Mesendoderm (in vitro differentiated cells): ENCODE data around the gene TAPBP.

Experiments
- DNase-seq: peaks from one replicate; pipeline ENCODE4 v3.0.0; 2013
- H2AK5ac ChIP-seq: 2 replicates; pipeline ENCODE4 v1.6.1; 2013; ENCODE audit warnings: low read length, inconsistent platforms
- H2BK120ac ChIP-seq: 2 replicates; pipeline ENCODE4 v1.6.1; 2013; ENCODE audit warnings: low read depth, mild to moderate bottlenecking, low read length, moderate library complexity, mixed read lengths
- H2BK15ac ChIP-seq: replicated peaks from 2 replicates; pipeline ENCODE4 v1.6.1; 2013; ENCODE audit warnings: low read depth, mild to moderate bottlenecking, moderate library complexity
- H2BK5ac ChIP-seq: 2 replicates; pipeline ENCODE4 v1.6.1; 2013; ENCODE audit warnings: low read length, inconsistent platforms
- H3K18ac ChIP-seq: 2 replicates; pipeline ENCODE4 v1.6.1; 2013; ENCODE audit warnings: mild to moderate bottlenecking, low read length, mixed read lengths
- H3K23ac ChIP-seq: one replicate; pipeline ENCODE4 v1.6.1; 2013; ENCODE audit warnings: low read length
- H3K27ac ChIP-seq: 2 replicates; pipeline ENCODE4 v1.5.1; 2013; ENCODE audit warnings: low read depth, mild to moderate bottlenecking, inconsistent platforms, low read length, moderate library complexity
- H3K27me3 ChIP-seq: 2 replicates; pipeline ENCODE4 v1.6.1; 2013; ENCODE audit warnings: low read length, control low read depth, mild to moderate bottlenecking, inconsistent platforms; ENCODE audit not compliant: insufficient read depth, poor library complexity
- H3K36me3 ChIP-seq: 2 replicates; pipeline ENCODE4 v1.6.1; 2013; ENCODE audit warnings: low read length, inconsistent platforms; ENCODE audit not compliant: control insufficient read depth, insufficient read depth
- H3K4ac ChIP-seq: one replicate; pipeline ENCODE4 v1.6.1; 2013; ENCODE audit warnings: low read depth, mild to moderate bottlenecking, low read length, moderate library complexity
- H3K4me1 ChIP-seq: 2 replicates; pipeline ENCODE4 v1.6.1; 2013; ENCODE audit warnings: low read depth, low read length, inconsistent platforms; ENCODE audit not compliant: control insufficient read depth
- H3K4me2 ChIP-seq: 2 replicates; pipeline ENCODE4 v1.6.1; 2013; ENCODE audit warnings: low read length
- H3K4me3 ChIP-seq: 2 replicates; pipeline ENCODE4 v1.5.1; 2013; ENCODE audit warnings: mild to moderate bottlenecking, low read length
- H3K56ac ChIP-seq: one replicate; pipeline ENCODE4 v1.6.1; 2013; ENCODE audit warnings: low read length
- H3K79me1 ChIP-seq: 2 replicates; pipeline ENCODE4 v1.6.1; 2013; ENCODE audit warnings: low read length, inconsistent platforms
- H3K79me2 ChIP-seq: 2 replicates; pipeline ENCODE4 v1.6.1; 2013; ENCODE audit warnings: mild to moderate bottlenecking, low read length; ENCODE audit not compliant: control insufficient read depth, insufficient read depth
- H3K9ac ChIP-seq: 2 replicates; pipeline ENCODE4 v1.6.1; 2013; ENCODE audit warnings: low read length, inconsistent platforms
- H4K5ac ChIP-seq: one replicate; pipeline ENCODE4 v1.6.1; 2013; ENCODE audit warnings: low read length
- H4K8ac ChIP-seq: one replicate; pipeline ENCODE4 v1.6.1; 2013; ENCODE audit warnings: low read depth, mild to moderate bottlenecking, control low read depth, low read length, moderate library complexity
- WGBS: extraction: QIAGEN DNeasy Blood & Tissue Kit; methylation state at CpG from one replicate; pipeline ENCODE4 v1.1.7; 2013; ENCODE audit warnings: low lambda C conversion rate, missing lambda C conversion rate; ENCODE audit not compliant: insufficient coverage; ENCODE audit errors: extremely low coverage; 5-methylcytosine and 5-hydroxymethylcytosine counted together

TAPBP gene

DNA sequence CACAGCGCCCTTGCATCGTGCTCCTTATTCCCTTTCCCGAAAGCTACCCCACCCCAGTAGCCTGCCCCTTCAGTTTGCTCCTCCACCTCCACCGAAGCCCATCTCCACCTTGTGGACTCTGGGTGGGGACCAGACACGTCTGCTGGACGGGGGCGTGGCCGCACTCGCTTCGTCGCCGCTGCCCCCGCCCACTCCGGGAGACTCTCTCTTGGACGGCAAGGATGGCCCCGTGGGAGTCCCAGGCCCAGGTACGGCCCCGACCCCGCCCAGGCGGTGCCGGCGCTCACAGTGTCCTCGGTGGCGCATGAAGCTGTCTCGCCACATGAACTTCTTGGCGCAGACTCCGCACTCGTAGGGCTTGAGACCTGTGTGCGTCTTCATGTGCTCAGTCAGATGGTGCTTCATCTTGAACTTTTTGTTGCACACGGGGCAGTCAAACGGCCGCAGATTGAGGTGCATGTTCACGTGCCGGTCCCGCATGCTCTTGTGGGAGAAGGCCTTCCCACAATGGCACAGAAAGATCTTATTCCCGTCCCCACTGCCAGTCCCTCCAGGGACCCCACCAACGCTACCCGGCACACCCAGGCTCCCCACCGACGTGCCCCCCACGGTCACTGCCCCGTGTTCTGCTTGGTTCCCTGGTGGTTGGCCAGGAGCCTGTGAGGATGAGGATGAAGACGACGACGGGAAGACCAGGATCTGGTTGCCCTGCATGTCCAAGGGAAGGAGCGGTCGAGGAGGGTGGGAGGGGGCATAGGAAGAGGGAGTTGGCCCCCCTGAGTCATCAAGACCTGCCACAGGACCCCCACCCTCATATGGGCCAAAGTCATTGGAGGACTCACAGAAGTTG lies 1.3 kb upstream of the TAPBP start:
- no CpG with 5 or more reads among the region's 47 CpGs for WGBS
- H4K8ac ChIP-seq: no peak overlapping the region
- no peak overlapping the region for H2AK5ac ChIP-seq
- no peak overlapping the region for H4K5ac ChIP-seq
- H3K79me1 ChIP-seq: peaks cover 6% of the 10 kb centered on the region
- DNase-seq: peak; percentile 57
- peak overlapping the region; percentile 35 for H3K4me2 ChIP-seq
- peaks cover 2% of the 10 kb centered on the region for H3K4me1 ChIP-seq
- H3K27ac ChIP-seq: no peak overlapping the region
- no peak overlapping the region for H2BK15ac ChIP-seq
- H3K56ac ChIP-seq: peak overlapping the region; percentile 79
- peak overlapping the region; percentile 15 for H3K23ac ChIP-seq
- no peak overlapping the region for H3K4me3 ChIP-seq
- H3K36me3 ChIP-seq: peaks cover 5% of the 10 kb centered on the region
- H3K79me2 ChIP-seq: peaks cover 6% of the 10 kb centered on the region
- H3K9ac ChIP-seq: peak overlapping the region; percentile 51
- no peak overlapping the region for H3K4ac ChIP-seq
- H3K18ac ChIP-seq: no peak overlapping the region
- H2BK5ac ChIP-seq: no peak overlapping the region
- H2BK120ac ChIP-seq: no peak overlapping the region
- H3K27me3 ChIP-seq: no peaks in the 10 kb centered on the region

DNA sequence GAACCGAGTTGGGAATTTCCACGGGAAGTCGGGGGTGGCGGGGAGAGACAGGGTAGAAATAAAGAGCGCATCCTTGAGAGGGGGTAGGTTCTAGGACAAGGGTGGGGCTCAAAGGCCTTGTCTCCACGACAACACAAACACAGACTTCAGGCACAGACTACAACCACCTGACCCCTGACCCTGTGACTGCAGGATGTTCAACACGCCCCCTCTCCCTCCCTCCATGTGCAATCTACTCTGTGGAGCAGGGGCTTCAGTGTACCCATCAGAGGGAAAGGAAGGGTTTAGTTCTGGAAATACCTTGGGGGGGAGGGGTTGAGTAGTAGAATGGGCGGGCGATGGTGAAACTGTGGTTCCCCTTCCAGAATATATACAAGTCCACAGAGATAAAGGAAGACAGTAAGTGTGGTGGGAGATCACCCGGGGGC lies 651 bp upstream of the TAPBP start:
- Histone ChIP-seq H3K36me3 (peaks cover 2% of the 10 kb centered on the region), H3K27me3 (no peaks in the 10 kb centered on the region), H3K4me3 (no peak overlapping the region), H3K56ac (peak overlapping the region; percentile 3), H3K79me1 (peaks cover 4% of the 10 kb centered on the region), H3K9ac (peak overlapping the region; percentile 24), H3K4me2 (peak overlapping the region; percentile 35), H2BK5ac (no peak overlapping the region), H3K23ac (no peak overlapping the region), H3K27ac (no peak overlapping the region), H2AK5ac (no peak overlapping the region), H2BK15ac (no peak overlapping the region), H3K18ac (no peak overlapping the region), H4K8ac (no peak overlapping the region), H3K79me2 (peaks cover under 1% of the 10 kb centered on the region), H3K4ac (no peak overlapping the region), H2BK120ac (no peak overlapping the region), H4K5ac (no peak overlapping the region), H3K4me1 (peaks cover 2% of the 10 kb centered on the region)
- peak; percentile 93 for DNase-seq
- WGBS: no CpG with 5 or more reads among the region's 10 CpGs

DNA sequence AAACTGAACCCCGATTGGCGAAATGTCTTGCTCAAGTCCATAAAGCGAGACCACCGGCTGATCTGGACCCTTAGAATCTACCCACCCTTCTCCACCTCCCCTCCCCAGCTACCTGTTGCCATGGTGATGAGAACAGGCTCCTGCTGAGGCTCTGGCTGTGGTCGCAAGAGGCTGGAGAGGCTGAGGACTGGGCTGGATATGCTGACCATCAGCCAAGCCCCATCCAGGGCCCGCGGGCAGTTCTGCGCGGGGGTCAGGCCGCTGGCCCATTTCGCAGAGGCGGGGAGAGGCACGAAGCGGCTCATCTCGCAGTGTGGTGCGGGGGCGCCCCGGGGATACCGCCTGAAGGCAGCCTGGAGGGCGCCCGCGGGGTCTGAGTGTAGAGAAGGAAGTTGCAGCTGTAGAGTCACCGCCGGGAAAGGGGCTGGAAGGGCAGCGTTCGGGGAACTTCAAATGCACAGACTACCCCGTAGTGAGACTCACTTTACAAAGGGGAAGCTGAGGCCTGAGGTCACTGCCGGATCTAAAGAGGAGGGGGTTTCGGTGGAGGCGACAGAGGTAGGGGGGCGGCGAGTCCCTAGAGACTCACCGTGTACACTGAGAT lies 671 bp downstream of the TAPBP start:
- no peak overlapping the region for H2BK15ac ChIP-seq
- H3K27ac ChIP-seq: no peak overlapping the region
- H3K9ac ChIP-seq: peak overlapping the region; percentile 62
- peak overlapping the region; percentile 1 for H3K18ac ChIP-seq
- H2BK5ac ChIP-seq: no peak overlapping the region
- no peaks in the 10 kb centered on the region for H3K79me2 ChIP-seq
- H3K4ac ChIP-seq: no peak overlapping the region
- H3K4me3 ChIP-seq: peak overlapping the region; percentile 35
- H3K23ac ChIP-seq: peak overlapping the region; percentile 7
- DNase-seq: peak; percentile 75
- no peaks in the 10 kb centered on the region for H3K27me3 ChIP-seq
- H3K4me2 ChIP-seq: peak overlapping the region; percentile 63
- H3K36me3 ChIP-seq: no peaks in the 10 kb centered on the region
- H2BK120ac ChIP-seq: no peak overlapping the region
- H4K5ac ChIP-seq: no peak overlapping the region
- WGBS: no CpG with 5 or more reads among the region's 33 CpGs
- H3K79me1 ChIP-seq: no peaks in the 10 kb centered on the region
- peaks cover 2% of the 10 kb centered on the region for H3K4me1 ChIP-seq
- H4K8ac ChIP-seq: no peak overlapping the region
- peak overlapping the region; percentile 91 for H3K56ac ChIP-seq
- no peak overlapping the region for H2AK5ac ChIP-seq

DNA sequence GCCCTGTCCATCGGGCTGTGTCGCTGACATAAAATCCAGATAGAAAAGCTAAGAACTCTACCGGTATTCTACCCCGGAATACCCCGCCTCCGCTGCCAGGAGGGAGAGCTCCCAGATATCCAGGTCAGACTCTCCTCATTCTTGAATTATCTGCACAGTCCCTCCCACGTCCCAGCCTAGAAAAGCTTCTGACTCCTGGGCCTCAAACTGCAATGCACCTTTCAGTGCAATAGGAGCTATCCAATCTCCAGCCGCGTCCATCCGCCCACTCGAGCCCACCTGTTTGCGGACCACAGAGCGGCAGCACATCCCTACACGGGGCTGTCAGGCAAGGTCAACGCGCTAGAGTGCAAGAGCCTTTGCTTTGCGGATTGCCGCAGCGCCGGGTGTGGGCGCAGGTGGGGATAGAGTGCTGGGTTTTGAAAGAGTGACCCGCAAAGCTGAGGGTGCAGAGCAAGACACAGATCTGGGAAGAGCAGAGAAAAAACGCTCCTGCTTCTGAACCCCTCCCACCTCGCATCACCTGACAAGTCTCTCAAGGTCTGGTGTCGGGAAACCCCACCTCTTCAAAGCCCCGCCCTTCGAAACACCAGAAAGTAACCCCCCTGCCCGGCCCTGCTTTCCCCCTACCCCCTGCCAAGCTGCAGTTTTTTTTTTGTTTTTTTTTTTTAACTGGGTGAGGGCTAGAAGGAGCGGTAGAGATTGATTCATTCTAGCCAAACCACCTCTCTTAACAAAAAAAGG lies 1.3 kb downstream of the TAPBP start:
- Histone ChIP-seq H3K4me3 (peak overlapping the region; percentile 32), H2BK5ac (no peak overlapping the region), H3K79me1 (no peaks in the 10 kb centered on the region), H3K56ac (peak overlapping the region; percentile 91), H2BK15ac (no peak overlapping the region), H3K18ac (peak overlapping the region; percentile 1), H4K8ac (no peak overlapping the region), H3K36me3 (no peaks in the 10 kb centered on the region), H3K79me2 (no peaks in the 10 kb centered on the region), H3K4me2 (peak overlapping the region; percentile 88), H3K27ac (no peak overlapping the region), H2AK5ac (no peak overlapping the region), H3K23ac (no peak overlapping the region), H2BK120ac (no peak overlapping the region), H3K4ac (no peak overlapping the region), H3K4me1 (peaks cover 2% of the 10 kb centered on the region), H3K27me3 (no peaks in the 10 kb centered on the region), H4K5ac (no peak overlapping the region), H3K9ac (peak overlapping the region; percentile 62)
- DNase-seq: peak; percentile 95
- no CpG with 5 or more reads among the region's 29 CpGs for WGBS

DNA sequence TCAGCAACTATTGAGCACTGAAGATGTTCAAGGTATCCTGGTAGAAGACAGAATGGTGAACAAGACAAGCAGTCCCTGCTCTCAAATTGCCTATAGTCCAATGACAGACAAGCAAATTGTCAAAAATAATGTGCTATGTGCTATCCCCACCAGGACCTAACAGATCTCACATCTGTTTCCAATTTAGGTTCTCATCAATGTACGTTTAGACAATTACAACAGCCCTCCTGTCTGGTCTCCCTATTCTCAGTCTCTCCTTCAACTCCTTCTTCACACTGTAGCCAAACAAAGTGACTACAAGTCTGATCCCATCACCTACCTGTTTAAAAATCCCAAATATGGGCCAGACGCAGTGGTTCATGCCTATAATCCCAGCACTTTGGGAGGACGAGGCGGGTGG lies 7.5 kb downstream of the TAPBP start:
- no peak overlapping the region for H3K18ac ChIP-seq
- H3K27me3 ChIP-seq: no peaks in the 10 kb centered on the region
- no peak overlapping the region for H3K4me3 ChIP-seq
- H3K4me1 ChIP-seq: no peaks in the 10 kb centered on the region
- H3K27ac ChIP-seq: no peak overlapping the region
- H2BK15ac ChIP-seq: no peak overlapping the region
- no peak overlapping the region for H3K9ac ChIP-seq
- no peak overlapping the region for H2BK120ac ChIP-seq
- peaks cover 3% of the 10 kb centered on the region for H3K79me1 ChIP-seq
- no peak overlapping the region for H3K56ac ChIP-seq
- H3K23ac ChIP-seq: no peak overlapping the region
- DNase-seq: no peak
- WGBS: no CpG with 5 or more reads among the region's 4 CpGs
- no peaks in the 10 kb centered on the region for H3K36me3 ChIP-seq
- no peak overlapping the region for H2BK5ac ChIP-seq
- no peak overlapping the region for H2AK5ac ChIP-seq
- H4K8ac ChIP-seq: no peak overlapping the region
- no peak overlapping the region for H3K4me2 ChIP-seq
- H3K4ac ChIP-seq: no peak overlapping the region
- no peak overlapping the region for H4K5ac ChIP-seq
- peaks cover 3% of the 10 kb centered on the region for H3K79me2 ChIP-seq
